ENCODE measurements around the gene TNRC6C.

GRCh38 chr17:78057113-78057740, 98.7 kb downstream of the TNRC6C start:
- TF ChIP-seq POLR2A (IDR thresholded peaks at IDR 0.05; ENCODE audit: low read length) (no peak), GATA1 (IDR thresholded peaks at IDR 0.05; ENCODE audit: low read depth, low read length) (no peak)

Measured in erythroblast (primary cell).